Peyer's patch (tissue), 4 donors: ENCODE results near the gene ZNFX1. TPM values are rescaled to one million over a fixed set of nuclear protein-coding genes. Genes with fewer than 3 reads are reported as not detected.

Experiments used
- DNase-seq, 3 donors: peaks; one replicate each; pipeline ENCODE4 v3.0.0-alpha.2; 2017 to 2019
- H3K27ac ChIP-seq, 4 donors: fragments of 200-600 bp; sonication (generic); one replicate each; pipeline ENCODE4 v1.5.1; 2016 to 2019
- H3K27me3 ChIP-seq, 2 donors: fragments of 200-600 bp; sonication (generic); one replicate each; pipeline ENCODE4 v1.5.1; 2019
- H3K36me3 ChIP-seq, 3 donors: fragments of 200-600 bp; sonication (generic); one replicate each; pipeline ENCODE4 v1.5.1; 2016 to 2019
- H3K4me1 ChIP-seq, 4 donors: fragments of 200-600 bp; sonication (generic); one replicate each; pipeline ENCODE4 v1.5.1; 2016 to 2019
- H3K4me3 ChIP-seq, 4 donors: fragments of 200-600 bp; sonication (generic); 1 replicate in 3 of 4; 2 replicates in 1 of 4; pipeline ENCODE4 v1.5.1; 2016 to 2019; ENCODE audit warnings: mild to moderate bottlenecking in 1 of 4
- H3K9me3 ChIP-seq, 4 donors: fragments of 200-600 bp; sonication (generic); one replicate each; pipeline ENCODE4 v1.5.1; 2016 to 2019; ENCODE audit warnings: mild to moderate bottlenecking in 1 of 4
- CTCF ChIP-seq, 6 experiments: fragments of 450-650 bp in 4 of 6; fragments of 200-600 bp in 2 of 6; sonication (generic) in 1 of 6; IDR thresholded peaks; one replicate each; pipeline ENCODE4 v1.5.1; 2017 to 2019; ENCODE audit warnings: antibody characterized with exemption in 6 of 6, mild to moderate bottlenecking in 3 of 6, moderate library complexity in 1 of 6
- POLR2A ChIP-seq, 2 donors: fragments of 450-650 bp; IDR thresholded peaks; one replicate each; pipeline ENCODE4 v1.5.1; 2017; ENCODE audit warnings: antibody characterized with exemption in 2 of 2, mild to moderate bottlenecking in 2 of 2, moderate library complexity in 2 of 2
- total RNA-seq, 4 donors: library from RNA; depleted of rRNA; stranded (reverse); fragments of >200 nt; gene quantifications; one replicate each; pipeline ENCODE4 v1.1.0, GENCODE V29; 2016

Gene ZNFX1
- total RNA-seq, 4 donors from 2014 or later, result 33.4 to 40.3 (median 36.4) TPM

GRCh38 chr20:49279677-49280462, 2.0 kb upstream of the ZNFX1 start:
- peaks cover 0 to 60% (median 6%) of the 10 kb centered on the region in 3 donors for H3K36me3 ChIP-seq
- TF ChIP-seq CTCF (IDR thresholded peaks at IDR 0.05) (no peak), POLR2A (IDR thresholded peaks at IDR 0.05) (no peak)

GRCh38 chr20:49278818-49279676, 1.2 kb upstream of the ZNFX1 start:
- H3K9me3 ChIP-seq, result peaks cover 0 to 15% (median 7%) of the 10 kb centered on the region in 4 donors
- no peaks in the 10 kb centered on the region for H3K27me3 ChIP-seq
- DNase-seq, result peak in 1 of 3 donors; percentile 54
- H3K27ac ChIP-seq, result peak overlapping the region; percentile 96 to 99 (median 98)
- TF ChIP-seq POLR2A (IDR thresholded peaks at IDR 0.05), result no peak
- TF ChIP-seq CTCF (IDR thresholded peaks at IDR 0.05), result no peak
- H3K4me1 ChIP-seq, result peaks cover 0 to 30% (median 4%) of the 10 kb centered on the region in 4 donors
- H3K36me3 ChIP-seq, result peaks cover 0 to 53% (median 6%) of the 10 kb centered on the region in 3 donors
- peak overlapping the region; percentile 60 to 99 (median 87) for H3K4me3 ChIP-seq

More at GRCh38 chr20:49279677-49280462, 2.0 kb upstream of the ZNFX1 start:
- no peak for DNase-seq
- Histone ChIP-seq H3K4me3 (peak overlapping the region; percentile 60 to 99 (median 87)), H3K4me1 (peaks cover 0 to 30% (median 4%) of the 10 kb centered on the region in 4 donors), H3K27ac (peak overlapping the region in 2 of 4 donors; percentile 19 to 99), H3K27me3 (no peaks in the 10 kb centered on the region), H3K9me3 (peaks cover 0 to 23% (median 9%) of the 10 kb centered on the region in 4 donors)

- Histone ChIP-seq H3K36me3 (peaks cover 0 to 53% (median 2%) of the 10 kb centered on the region in 3 donors), H3K4me3 (peak overlapping the region; percentile 60 to 99 (median 87)), H3K27ac (peak overlapping the region; percentile 96 to 99 (median 98)), H3K9me3 (peaks cover 0 to 14% (median 7%) of the 10 kb centered on the region in 4 donors), H3K4me1 (peaks cover 0 to 38% (median 4%) of the 10 kb centered on the region in 4 donors), H3K27me3 (no peaks in the 10 kb centered on the region)
- TF ChIP-seq CTCF (IDR thresholded peaks at IDR 0.05), result no peak
- TF ChIP-seq POLR2A (IDR thresholded peaks at IDR 0.05), result peak in 1 of 2 donors; percentile 93
- DNase-seq, result no peak
These were observed 146 bp downstream of the ZNFX1 start for GRCh38 chr20:49277786-49278035.

GRCh38 chr20:49276961-49277785, 684 bp downstream of the ZNFX1 start:
- peak; percentile 35 to 66 (median 60) for DNase-seq
- peaks cover 0 to 53% (median 0%) of the 10 kb centered on the region in 3 donors for H3K36me3 ChIP-seq
- H3K4me1 ChIP-seq, result peaks cover 0 to 41% (median 4%) of the 10 kb centered on the region in 4 donors
- peak overlapping the region; percentile 96 to 99 (median 98) for H3K27ac ChIP-seq
- H3K27me3 ChIP-seq, result no peaks in the 10 kb centered on the region
- peaks cover 0 to 14% (median 7%) of the 10 kb centered on the region in 4 donors for H3K9me3 ChIP-seq
- H3K4me3 ChIP-seq, result peak overlapping the region; percentile 60 to 99 (median 87)
- TF ChIP-seq POLR2A (IDR thresholded peaks at IDR 0.05), result no peak
- TF ChIP-seq CTCF (IDR thresholded peaks at IDR 0.05), result no peak
